ENCODE measurements around the gene RCSD1.

GRCh38 chr1:167601442-167602383, 28.3 kb upstream of the RCSD1 start:
- TF ChIP-seq CTCF (IDR thresholded peaks at IDR 0.05) (no peak), POLR2A (IDR thresholded peaks at IDR 0.05) (no peak)

Measured in testis (tissue), 2 donors.